ENCODE measurements around the gene FAF1.

- TF ChIP-seq POLR2A (IDR thresholded peaks at IDR 0.05), result no peak
- TF ChIP-seq, protein P1, sequence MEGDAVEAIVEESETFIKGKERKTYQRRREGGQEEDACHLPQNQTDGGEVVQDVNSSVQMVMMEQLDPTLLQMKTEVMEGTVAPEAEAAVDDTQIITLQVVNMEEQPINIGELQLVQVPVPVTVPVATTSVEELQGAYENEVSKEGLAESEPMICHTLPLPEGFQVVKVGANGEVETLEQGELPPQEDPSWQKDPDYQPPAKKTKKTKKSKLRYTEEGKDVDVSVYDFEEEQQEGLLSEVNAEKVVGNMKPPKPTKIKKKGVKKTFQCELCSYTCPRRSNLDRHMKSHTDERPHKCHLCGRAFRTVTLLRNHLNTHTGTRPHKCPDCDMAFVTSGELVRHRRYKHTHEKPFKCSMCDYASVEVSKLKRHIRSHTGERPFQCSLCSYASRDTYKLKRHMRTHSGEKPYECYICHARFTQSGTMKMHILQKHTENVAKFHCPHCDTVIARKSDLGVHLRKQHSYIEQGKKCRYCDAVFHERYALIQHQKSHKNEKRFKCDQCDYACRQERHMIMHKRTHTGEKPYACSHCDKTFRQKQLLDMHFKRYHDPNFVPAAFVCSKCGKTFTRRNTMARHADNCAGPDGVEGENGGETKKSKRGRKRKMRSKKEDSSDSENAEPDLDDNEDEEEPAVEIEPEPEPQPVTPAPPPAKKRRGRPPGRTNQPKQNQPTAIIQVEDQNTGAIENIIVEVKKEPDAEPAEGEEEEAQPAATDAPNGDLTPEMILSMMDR (IDR thresholded peaks at IDR 0.05), result no peak
Measured at GRCh38 chr1:50491142-50491541, 468.9 kb downstream of the FAF1 start.
